Fibroblast of peridontal ligament (primary cell): Measurements from ENCODE around the gene PTGDR2.

Source experiments
- DNase-seq: peaks from one replicate; pipeline ENCODE4 v3.0.0-alpha.2; 2010; ENCODE audit errors: extremely low read depth

PTGDR2 gene

GRCh38 chr11:60855726-60856633, at the start of gene PTGDR2:
Gene PTGDR2 (minus strand): TSS chr11:60855950. CDS start chr11:60853722, 2,228 bp downstream.
- DNase-seq: no peak

GRCh38 chr11:60905047-60905446, 49.3 kb upstream of the PTGDR2 start:
- no peak for DNase-seq

GRCh38 chr11:60902625-60903024, 46.9 kb upstream of the PTGDR2 start:
- DNase-seq: no peak

- no peak for DNase-seq
These were observed 45.1 kb upstream of the PTGDR2 start for GRCh38 chr11:60900673-60901404.

GRCh38 chr11:60899977-60900376, 44.2 kb upstream of the PTGDR2 start:
- no peak for DNase-seq

GRCh38 chr11:60899046-60899936, 43.5 kb upstream of the PTGDR2 start:
- peak; percentile 80 for DNase-seq

GRCh38 chr11:60897496-60897895, 41.7 kb upstream of the PTGDR2 start:
- DNase-seq: no peak

GRCh38 chr11:60895687-60896086, 39.9 kb upstream of the PTGDR2 start:
- no peak for DNase-seq

- DNase-seq: no peak
These were observed 35.5 kb upstream of the PTGDR2 start for GRCh38 chr11:60891103-60891741.

- no peak for DNase-seq
These were observed 34.9 kb upstream of the PTGDR2 start for GRCh38 chr11:60890696-60891095.

GRCh38 chr11:60889869-60890311, 34.1 kb upstream of the PTGDR2 start:
- no peak for DNase-seq

GRCh38 chr11:60887556-60887955, 31.8 kb upstream of the PTGDR2 start:
- DNase-seq: peak; percentile 61

- no peak for DNase-seq
These were observed 25.0 kb upstream of the PTGDR2 start for GRCh38 chr11:60880643-60881282.

- DNase-seq: no peak
These were observed 24.3 kb upstream of the PTGDR2 start for GRCh38 chr11:60879971-60880588.

GRCh38 chr11:60879104-60879503, 23.4 kb upstream of the PTGDR2 start:
- no peak for DNase-seq

- DNase-seq: no peak
These were observed 22.7 kb upstream of the PTGDR2 start for GRCh38 chr11:60878245-60879101.

- no peak for DNase-seq
These were observed 20.4 kb upstream of the PTGDR2 start for GRCh38 chr11:60876168-60876485.

GRCh38 chr11:60875366-60876167, 19.8 kb upstream of the PTGDR2 start:
- no peak for DNase-seq
